GM21367 (cell line): ENCODE data around the gene DDIT4.
"Not testable (repeated sequence)": the region's sequence is repeated elsewhere in the genome, so short reads cannot be mapped to it uniquely, and the experiment has no call there.

Source experiments
- ATAC-seq: cut with Tn5 transposase; IDR thresholded peaks from one replicate; pipeline ENCODE4 v1.9.1; 2021; ENCODE audit not compliant: unreplicated experiment

The DDIT4 gene

GRCh38 chr10:72273410-72274212 is at the start of gene DDIT4:
DDIT4 (plus strand) TSS chr10:72273924; CDS start chr10:72274217, 293 bp downstream.
- ATAC-seq: peak; percentile 68

GRCh38 chr10:72224191-72224590 is 49.5 kb upstream of the DDIT4 start:
- not testable (repeated sequence) for ATAC-seq

- no peak for ATAC-seq
These were observed 47.2 kb upstream of the DDIT4 start for GRCh38 chr10:72226418-72227027.

- ATAC-seq: no peak
These were observed 45.9 kb upstream of the DDIT4 start for GRCh38 chr10:72227826-72228225.

DNA sequence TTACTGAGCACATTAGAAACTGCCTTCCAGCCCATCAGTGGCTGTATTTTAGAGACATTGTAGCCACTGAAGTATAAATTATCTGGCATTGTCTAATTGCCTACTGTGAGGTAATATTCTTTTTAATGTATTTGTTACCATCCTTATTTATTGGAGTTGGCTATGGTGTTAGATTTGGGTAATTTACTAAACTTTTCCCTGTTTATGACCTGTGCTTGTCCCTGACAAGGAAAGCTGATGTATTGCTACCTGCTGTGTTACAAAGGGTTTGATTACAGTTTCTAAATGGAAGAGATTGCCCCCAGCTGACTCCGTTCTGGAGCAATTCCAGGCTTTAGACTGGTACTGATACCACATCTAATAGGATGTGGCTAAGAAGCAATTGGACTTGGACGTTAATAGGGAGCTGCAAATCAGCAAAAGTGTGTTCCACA is 45.4 kb upstream of the DDIT4 start:
- ATAC-seq: no peak

DNA sequence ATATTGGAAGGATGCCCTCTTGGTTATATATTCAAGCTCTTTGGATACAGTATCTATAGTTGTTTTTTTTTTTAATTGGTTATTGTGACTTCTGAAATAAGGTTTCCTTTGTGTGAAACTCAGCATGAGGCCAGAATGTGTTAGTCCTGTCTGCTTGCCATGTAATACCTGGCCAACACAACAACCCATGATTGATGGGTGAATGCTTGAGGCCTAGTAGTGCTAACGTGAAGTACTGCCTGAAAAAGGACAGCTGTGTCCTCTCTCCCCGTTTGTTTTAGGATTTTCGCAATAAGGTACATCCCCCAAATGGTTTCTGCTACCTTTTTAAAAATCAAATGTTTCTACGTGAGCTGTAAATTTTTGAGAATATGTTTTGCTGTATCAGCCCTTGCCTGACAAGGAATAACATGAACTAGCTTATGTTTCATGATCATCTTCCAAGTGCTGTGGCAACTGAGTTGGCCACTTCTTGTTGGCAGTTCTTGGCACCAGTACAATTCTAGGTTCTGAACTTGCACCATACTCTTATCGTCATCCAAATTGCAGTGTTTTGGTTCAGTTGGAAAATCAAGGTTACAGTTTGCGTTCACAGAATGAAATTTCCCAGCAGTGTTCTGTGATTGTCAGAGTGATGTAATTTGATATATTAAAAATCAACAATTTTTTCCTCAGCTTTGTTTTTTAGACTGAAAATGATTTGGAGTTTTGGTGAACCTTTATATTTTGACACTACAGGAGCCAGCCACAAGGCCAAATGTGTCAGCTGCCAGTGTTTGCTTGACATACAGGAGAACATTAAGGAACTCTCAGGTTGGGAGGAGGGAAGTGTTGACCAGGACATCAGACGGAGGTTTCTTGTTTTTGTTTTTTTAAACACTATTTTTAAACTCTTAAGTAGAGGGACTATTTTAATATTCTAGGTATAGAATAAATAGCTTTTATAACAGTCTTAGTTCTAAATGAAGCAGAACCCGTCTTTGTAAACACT is 44.2 kb upstream of the DDIT4 start:
- ATAC-seq: no peak

- no peak for ATAC-seq
These were observed 40.1 kb upstream of the DDIT4 start for GRCh38 chr10:72233621-72234020.

DNA sequence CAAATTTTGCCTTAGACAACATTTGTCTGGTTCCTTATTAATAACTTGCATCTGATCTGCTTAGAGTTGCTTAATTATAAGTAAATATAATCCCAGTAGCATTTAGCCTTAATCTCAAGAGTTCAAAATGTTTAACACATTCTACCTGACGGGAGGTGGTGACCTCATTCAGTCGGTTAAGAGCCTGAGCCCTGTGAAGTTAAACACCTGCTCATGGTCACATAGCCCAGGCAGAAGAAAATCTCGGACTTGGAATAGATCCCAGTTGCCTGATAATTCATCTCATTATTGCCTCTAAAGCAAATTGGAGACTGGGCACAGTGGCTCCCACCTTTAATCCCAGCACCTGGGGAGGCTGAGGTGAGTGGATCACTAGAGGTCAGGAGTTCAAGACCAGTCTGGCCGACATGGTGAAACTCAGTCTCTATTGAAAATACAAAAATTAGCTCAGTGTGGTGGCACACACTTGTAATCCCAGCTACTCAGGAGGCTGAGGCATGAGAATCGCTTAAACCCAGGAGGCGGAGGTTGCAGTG is 39.1 kb upstream of the DDIT4 start:
- ATAC-seq: no peak

DNA sequence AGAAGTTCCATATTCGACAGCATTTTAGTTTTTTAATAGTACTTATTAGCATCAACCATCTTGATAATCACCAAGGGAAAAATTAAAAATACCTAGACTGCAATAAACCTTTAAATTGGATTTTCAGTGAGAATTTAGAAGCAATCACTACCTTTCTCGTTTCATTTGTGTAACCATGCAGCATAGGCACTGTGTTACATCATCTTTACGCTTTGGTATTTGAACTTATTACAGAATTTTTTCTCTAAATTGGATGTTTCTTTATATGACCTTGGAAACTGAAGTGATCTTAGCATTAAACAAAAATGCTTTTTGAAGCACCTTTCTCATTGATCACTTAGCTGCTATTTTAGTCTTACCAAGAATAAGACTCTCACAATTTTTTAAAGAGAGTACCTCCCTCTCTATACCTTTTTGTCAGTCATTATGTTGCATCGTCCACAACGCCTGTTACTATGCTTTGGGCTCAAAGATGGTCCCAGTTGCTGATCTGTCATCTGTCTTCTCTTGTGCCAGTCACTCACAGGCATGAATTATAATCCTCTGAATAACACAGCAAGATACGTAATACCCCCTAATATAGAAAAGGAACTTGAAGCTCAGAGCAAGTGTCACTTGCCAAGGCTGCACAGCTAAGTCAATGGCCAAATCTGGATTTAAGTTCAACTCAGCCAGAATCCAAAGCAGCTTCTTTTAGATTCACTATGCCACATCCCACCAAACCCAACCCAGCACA is 38.0 kb upstream of the DDIT4 start:
- ATAC-seq: no peak

DNA sequence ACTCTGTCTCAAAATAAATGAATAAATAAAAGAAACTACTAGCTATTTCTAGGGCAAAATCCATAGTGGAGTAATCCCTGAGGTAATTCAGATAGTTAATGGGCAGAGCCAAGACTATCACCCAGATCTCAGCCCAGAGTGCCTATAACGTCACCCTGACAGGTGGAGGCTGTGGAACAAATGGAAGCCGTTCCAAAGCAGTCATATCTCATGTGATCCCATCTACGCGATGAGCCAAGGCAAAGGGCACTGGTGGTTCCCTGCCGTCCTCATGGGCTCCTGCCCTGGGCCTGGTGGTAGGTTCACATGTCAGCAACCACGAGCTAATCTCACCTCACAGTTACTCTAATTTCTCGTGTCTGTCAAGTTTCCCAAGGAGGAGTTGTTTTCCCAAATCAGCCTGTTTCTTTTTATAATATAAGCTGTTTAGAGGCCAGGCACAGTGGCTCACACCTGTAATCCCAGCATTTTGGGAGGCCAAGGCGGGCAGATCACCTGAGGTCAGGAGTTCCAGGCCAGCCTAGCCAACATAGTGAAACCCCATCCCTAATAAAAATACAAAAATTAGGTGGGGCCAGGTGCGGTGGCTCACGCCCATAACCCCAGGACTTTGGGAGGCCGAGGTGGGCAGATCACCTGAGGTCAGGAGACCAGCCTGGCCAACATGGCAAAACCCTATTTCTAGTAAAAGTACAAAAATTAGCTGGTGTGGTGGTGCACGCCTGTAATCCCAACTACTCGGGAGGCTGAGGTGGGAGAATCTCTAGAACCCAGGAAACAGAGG is 35.1 kb upstream of the DDIT4 start:
- no peak for ATAC-seq

DNA sequence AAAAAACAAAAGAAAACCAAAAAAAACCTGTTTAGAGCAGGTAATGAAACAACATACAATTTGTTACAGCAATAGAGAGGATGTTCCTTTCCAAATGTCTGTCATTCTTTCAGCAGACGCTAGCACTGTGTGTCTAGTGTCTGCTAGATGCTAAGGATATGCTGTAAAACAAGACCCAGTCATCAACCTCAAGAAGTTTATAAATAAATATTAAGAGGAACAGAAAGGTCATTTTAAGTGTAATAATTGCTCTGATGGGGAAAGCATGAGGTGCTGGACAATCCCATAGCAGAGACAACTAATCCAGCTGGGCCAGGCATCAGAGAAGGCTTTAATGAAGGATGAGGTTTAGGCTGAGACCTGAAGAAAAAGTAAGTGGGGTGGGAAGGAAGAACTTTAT is 34.3 kb upstream of the DDIT4 start:
- ATAC-seq: no peak

DNA sequence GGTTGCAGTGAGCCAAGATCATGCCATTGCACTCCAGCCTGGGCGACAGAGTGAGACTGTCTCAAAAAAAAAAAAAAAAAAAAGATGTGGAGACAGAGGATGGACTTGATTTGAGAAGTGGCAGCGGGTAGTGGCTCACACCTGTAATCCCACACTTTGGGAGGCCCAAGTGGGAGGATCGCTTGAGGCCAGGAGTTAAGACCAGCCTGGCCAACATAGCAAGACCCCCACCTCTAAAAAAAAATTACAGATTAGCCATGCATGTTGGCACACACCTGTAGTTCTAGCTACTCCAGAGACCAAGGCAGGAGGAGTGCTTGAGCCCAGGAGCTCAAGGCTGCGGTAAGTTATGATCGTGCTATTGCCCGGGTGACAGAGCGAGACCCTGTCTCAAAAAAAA is 33.4 kb upstream of the DDIT4 start:
- no peak for ATAC-seq

- ATAC-seq: no peak
These were observed 32.0 kb upstream of the DDIT4 start for GRCh38 chr10:72241691-72242252.

GRCh38 chr10:72242675-72243074 is 31.0 kb upstream of the DDIT4 start:
- ATAC-seq: no peak

DNA sequence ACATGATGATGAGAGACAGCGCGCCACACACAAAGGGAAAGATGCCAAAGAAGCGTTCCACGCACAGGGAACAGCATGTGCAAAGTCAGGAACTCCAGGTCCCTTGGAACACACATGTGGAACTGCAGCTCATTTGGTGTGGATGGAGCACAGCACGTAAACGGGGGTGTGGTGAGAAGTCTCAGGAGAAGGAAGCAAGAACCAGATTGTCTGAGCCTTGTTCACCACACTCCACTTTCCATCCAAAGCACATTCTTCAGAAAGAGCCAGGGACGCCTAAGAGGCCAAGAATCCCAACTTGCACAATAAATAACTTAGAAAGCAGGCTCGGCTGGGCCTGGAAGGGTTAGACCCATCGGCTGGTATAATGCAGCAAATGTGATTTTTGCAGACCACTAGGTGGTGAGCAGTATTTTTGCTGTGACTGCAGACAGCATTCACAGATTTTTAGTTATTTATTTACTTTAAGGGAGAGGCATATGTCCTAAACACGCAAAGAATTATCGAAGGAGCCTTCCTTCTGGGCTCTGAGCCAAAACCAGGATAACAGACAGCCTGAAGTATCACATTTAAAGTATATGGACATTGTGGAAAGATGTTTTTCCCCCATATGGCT is 29.8 kb upstream of the DDIT4 start:
- ATAC-seq: no peak

DNA sequence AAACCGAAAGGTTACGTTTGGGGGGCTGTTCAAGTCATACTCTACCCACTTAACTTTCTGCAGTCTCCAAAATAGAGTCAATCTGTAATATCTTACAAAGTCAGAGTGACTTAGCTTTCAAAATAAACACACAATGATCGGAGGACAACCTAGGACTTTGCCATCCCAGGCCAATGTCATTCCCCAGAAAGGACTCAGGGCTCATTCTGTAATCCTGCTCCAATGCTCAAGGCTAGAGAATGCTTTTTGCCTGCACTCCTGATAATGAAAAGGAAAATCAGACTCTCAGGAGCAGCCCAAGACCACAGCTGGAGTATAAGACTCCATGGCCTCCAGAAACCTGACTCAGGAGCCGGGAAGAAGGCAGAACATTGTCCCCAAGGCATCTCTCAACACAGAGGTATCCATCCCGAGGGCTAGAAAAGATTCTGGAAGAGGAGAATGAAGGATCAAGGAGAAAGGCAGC is 29.1 kb upstream of the DDIT4 start:
- ATAC-seq: no peak

DNA sequence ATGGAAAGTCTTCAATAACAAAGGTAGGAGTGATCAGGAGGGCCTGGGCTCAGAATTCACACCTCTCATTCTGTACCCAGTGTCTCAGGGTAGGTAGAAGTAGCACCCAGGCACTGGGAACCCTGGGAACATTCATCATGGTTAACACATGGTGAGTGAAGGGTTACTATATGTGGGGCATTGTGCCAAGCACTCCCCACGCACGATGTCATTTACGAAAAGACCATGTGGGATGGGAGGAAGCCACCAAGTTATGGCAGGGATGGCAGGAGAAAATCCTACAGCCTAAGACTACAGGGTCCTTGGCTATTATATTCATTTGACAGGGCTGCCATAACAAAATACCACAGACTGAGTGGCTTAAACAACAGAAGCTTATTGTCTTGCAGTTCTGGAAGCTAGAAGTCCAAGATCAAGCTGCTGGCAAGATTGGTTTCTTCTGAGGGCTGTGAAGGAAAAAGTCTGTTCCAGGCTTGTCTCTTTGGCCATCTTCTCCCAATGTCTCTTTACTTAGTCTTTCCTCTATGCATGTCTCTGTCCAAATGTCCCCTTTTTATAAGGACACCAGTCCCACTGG is 27.7 kb upstream of the DDIT4 start:
- ATAC-seq: no peak

DNA sequence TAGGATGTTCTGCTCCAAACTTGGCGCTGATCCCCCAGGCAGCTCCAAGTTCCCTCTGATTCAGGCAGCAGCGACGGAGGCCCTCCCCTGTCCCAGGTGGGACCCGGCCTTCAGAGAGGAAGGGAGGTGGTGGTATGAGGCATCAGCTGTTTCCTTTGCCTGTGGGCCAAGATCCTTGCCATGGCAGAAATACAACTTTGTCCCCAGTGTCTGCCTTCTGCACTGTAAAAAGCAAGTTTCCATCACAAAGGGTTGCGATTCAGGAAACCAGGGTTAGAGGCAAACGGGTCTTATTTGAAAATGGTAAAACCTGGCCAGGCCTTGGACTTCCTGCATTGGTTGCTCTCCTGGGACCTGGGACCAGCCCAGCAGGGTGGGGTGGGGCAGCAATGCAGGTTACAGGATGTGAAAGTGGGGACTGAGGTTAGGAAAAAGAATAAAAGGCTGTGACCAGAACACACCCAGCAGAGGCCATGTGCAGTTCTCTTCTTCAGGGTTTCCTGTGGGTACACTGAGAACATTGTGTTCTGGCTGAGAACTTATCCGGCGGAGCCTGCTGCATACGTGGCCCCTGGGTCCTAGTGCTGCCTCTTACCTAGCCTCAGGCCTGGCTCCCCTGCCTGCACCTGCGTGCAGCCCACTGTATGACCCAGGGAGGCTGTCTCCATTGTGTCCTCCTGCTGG is 25.1 kb upstream of the DDIT4 start:
- peak; percentile 75 for ATAC-seq
